Ishikawa (cell line): Measurements from ENCODE around the gene DMBT1.

Source experiments
- RAD21 ChIP-seq: IDR thresholded peaks from 2 replicates; pipeline ENCODE4 v1.6.1; 2012; ENCODE audit warnings: low read depth
- TEAD4 ChIP-seq: IDR thresholded peaks from 2 replicates; pipeline ENCODE4 v1.6.1; 2012
- YY1 ChIP-seq: IDR thresholded peaks from 2 replicates; pipeline ENCODE4 v1.6.1; 2012; ENCODE audit warnings: low read depth
- TF ChIP-seq, protein P1 (sequence below): IDR thresholded peaks from 2 replicates; pipeline ENCODE4 v1.6.1; 2012

DNA sequence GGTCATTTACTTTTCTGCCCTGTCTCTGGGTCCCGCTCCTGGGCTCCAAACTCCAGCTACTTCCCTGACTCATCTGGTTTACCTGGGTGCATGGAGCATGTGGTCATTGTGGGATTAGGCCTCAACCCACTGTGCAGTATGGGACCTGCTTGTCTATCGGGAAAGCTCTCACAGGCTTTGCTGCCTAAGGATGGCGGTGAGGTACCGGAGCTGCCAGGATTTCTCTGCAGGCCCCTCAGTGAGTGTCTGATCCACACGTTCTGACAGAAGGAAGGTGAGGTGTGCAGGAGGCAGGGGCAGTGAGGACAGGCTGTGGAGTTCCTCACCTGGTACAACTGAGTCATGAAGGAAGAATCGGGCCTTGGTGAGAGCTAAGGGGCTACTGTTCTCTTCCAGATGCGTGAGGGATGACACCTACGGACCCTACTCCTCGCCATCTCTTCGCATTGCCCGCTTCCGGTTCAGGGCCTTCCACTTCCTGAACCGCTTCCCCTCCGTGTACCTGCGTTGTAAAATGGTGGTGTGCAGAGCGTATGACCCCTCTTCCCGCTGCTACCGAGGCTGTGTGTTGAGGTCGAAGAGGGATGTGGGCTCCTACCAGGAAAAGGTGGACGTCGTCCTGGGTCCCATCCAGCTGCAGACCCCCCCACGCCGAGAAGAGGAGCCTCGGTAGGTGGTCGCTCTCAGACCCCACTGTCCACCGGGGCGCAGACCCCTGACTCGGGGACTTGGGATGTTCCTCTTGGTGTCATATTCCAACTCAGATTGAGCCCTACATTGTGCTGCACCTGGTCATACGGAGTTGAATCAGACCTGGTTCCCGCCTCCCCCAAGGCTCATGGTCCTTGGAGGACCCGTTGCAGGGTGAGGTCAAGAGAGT is 82.4 kb downstream of the DMBT1 start:
- TF ChIP-seq, protein P1, sequence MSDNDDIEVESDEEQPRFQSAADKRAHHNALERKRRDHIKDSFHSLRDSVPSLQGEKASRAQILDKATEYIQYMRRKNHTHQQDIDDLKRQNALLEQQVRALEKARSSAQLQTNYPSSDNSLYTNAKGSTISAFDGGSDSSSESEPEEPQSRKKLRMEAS = no peak
- TF ChIP-seq YY1 = no peak
- TF ChIP-seq RAD21 = no peak
- TF ChIP-seq TEAD4 = no peak
